ENCODE results near the gene CDC42EP1.

The CDC42EP1 gene

DNA sequence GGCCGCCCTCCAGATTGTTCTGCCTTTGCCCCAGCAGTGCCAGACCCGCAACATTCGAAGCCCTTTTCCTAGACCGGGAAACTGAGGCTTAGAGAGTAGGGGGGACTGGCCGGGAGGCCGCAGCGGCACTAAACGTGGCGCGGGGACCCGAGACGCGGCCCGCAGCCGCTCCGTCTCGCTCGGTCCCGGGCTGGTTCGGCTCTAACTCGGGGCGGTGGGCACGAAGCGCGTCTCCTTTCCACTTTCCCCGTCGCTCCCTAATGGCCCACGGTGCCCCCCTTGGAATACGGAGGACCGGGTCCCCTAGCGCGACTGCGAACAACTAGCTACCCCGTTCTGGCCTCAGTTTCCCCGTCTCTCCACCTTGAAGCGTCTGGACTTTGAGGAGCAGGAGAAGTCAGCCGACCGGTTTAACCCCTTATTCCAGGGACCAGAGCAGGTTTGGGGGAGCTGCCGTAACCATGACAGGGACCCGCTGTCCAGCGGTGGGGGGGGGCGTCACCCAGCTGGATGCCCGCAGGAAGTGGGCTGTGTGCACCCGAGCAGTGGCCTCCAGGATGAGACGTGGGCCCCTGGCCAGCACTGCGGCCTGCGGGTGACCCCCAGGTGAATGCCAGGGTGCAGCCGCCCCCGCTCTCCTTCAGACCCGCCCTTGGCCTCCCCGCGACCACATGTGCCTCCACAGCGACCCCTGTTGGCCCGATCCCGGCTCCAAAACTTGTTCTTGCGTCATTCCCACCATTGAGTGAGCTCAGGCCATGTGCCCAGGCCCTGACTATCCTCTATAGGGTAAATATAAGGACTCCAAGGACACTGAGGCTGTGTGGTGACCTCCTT is 1.1 kb downstream of the CDC42EP1 start:
- peak; percentile 13 to 73 for DNase-seq

DNA sequence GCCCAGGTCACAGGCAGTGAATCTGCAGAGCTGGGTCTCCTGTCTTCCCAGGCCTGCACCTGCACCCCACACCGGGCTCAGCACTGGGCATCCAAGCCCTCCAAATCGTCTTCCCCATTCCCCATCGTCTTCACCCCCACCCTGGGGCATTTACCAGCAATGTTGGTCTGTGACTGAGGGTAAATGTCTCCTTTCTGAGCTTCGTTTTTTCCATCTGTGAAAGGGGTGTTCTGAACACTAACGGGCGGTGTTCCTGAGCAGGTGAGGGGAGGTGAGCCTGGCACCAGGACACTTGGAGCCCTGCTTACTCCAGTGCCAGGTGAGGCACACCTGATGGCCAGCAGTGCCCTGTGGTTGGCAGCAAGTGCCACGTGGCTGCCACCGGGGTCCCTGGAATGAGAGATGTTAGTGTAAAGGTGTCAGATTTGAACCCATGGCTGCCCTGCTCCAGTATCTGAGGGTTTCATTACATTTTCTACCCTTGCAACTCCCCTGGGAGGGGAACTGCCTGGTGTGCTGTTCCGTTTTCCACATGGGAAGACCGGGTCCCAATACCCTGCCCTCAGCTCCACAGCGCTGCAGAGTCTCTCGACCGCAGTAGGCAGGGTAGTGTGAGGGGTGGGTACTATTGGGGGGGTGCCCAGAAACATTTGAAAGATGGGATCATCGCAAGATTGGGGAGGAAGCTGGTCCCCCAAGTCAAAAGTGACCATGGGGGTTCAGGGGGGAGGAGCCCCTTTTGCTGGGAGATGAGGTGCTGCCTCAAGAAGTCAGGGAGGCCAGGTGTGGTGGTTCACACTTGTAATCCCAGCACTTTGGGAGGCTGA is 2.0 kb downstream of the CDC42EP1 start:
- DNase-seq, result no peak

DNA sequence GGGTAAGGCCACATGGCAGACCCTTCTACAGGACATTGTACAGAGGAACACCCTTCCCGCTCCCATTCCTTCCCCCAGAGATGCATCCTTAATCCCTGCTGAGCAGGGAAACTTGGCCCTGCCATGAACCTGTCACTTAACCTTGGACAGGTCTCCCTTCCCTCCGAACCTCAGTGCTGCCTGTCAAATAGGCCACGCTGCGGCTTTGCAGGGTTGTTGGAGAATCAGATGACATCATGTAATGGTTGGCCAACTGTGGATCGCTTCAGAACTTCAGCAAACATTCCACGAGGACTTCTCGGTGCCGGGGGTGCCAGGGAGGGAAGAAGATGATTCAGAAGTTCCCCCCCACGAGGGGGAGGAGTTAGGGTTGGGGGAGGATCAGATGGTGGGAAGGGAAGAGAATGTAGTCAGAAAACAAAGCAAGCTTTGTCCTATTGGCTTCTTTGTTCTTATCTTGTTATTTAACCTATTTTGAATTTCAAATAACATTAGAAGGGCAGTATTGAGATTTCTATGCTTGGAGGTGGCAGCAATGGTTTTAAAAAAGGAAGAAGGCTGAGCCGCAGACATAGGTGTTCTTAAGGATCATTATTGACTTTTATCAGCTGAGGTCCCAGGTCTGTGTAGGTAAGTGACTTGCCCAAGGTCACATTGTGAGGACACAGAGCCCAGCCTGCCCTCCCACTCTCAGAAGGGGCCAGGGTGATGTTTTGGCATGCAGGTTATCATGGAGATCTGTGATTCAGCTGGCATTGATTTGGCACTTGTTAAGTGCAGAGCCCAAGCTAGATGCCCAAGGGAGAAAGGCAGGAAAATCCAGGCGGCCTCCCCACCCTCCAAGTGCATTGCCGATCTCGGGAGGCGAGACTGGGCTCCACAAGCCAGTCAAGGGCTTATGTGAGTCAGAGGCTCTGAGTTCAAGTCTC is 3.1 kb downstream of the CDC42EP1 start:
- DNase-seq, result no peak

GRCh38 chr22:37564111-37564711 is 3.9 kb downstream of the CDC42EP1 start:
- no peak for DNase-seq

- no peak for DNase-seq
Observed at GRCh38 chr22:37565830-37566229, 5.5 kb downstream of the CDC42EP1 start.

- DNase-seq, result no peak
Observed at GRCh38 chr22:37566329-37566837, 6.1 kb downstream of the CDC42EP1 start.

- peak; percentile 25 to 77 for DNase-seq
Observed at GRCh38 chr22:37566903-37567798, 6.9 kb downstream of the CDC42EP1 start.

- no peak for DNase-seq
Observed at GRCh38 chr22:37568012-37568411, 7.7 kb downstream of the CDC42EP1 start.

- DNase-seq, result no peak
Observed at GRCh38 chr22:37568448-37569008, 8.2 kb downstream of the CDC42EP1 start.

GRCh38 chr22:37569009-37569920 is 9.0 kb downstream of the CDC42EP1 start:
- DNase-seq, result no peak

DNA sequence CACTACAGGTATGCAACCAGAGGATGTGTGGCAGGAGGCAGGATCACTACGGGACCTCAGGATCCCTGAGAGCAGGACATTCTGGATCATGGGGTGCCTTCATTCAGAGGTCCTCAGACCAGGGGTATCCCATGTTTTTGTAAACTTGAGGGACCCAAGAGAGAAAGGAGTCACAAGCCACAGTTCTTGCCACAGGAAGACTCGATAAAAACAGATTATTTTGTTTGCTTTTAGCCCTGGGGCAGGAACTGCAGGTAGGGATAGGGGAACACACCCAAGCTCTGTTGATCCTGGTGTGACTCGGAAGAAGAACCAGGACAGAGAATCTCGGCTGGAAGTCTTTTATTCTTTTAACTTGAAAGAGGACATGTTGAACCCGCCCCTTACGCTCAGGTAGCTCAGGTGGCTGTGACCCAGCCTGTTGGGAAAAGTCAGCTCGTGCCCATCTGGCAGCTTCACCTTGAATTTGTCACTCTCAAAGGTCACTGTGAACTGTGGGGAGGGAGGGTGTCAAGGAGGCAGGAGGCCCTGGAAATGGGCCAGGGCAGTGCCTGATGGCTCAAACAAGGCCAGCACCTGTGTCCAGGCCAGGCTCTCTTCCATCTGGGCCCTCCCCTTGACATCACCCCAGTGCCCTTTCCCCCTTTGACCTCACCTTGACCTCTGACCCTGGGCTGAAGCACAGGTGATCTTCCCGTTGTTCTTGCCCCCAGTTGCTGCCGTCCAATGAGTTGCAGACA is 9.8 kb downstream of the CDC42EP1 start:
- no peak for DNase-seq

GRCh38 chr22:37570661-37570976 is 10.3 kb downstream of the CDC42EP1 start:
- no peak for DNase-seq

GRCh38 chr22:37571258-37571991 is 11.1 kb downstream of the CDC42EP1 start:
- DNase-seq, result peak in 1 of 2 experiments; percentile 14

- DNase-seq, result no peak
Observed at GRCh38 chr22:37571992-37572373, 11.7 kb downstream of the CDC42EP1 start.

DNA sequence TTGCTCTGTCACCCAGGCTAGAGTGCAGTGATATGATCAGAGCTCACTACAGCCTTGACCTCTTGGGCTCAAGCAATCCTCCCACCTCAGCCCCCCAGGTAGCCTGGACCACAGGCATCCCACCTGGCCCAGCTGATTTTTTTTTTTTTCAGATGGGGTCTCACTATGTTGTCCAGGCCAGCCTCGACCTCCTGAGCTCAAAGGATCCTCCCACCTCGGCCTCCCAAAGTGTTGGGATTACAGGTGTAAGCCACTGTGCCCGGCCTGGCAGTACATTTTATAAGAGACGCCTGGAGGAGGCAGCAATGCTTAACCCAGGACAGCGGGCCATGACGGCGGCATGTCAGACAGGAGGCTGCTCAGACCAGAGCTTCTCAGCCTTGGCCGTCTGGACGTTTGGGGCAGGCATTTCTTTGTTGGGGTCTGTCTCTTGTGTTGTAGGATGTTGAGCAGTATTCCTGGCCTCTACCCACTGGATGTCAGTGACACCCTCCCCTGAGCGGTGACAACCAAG is 15.3 kb downstream of the CDC42EP1 start:
- DNase-seq, result no peak

GRCh38 chr22:37578002-37578401 is 17.7 kb downstream of the CDC42EP1 start:
- no peak for DNase-seq

DNA sequence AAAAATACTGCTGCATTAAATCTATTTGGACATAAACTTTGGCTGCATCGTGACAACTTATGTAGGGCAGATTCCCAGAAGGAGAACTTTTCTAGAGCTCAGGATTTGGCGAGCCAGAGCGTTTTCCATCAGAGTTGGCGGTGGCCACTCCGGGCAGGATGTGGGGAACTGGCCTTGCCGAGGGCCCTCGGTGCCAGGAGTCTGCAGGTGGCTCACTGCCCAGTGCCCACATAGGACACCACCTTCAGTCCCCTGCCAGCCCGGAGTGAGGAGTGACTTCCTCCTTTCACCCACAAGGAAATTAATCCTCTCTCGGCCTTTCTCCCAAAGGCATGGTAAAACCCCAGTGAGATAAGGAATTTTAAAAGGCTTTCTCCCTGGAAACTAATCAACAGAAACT is 21.2 kb downstream of the CDC42EP1 start:
- no peak for DNase-seq

DNA sequence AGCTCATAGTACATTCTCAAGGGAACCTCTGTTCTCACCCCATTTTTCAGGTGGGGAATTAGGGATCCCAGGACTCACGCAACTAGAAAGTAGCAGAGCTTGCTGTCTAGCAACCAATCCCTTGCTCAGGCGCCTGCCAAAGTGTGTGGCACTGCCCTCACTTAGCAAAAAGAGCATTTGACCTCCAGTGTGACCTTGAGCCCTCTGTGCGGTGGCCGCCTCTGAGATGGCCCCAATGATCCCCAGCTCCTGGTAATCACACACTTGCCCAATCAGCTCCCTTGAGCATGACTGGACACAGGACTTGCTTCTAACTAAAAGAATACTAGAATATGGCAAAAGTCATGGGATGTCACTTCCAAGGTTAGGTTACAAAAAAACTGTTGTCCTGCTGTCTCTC is 22.2 kb downstream of the CDC42EP1 start:
- no peak for DNase-seq

All from NCI-H524 (cell line).